Activated CD8-positive, alpha-beta T cell treated with anti-CD3 and anti-CD28 coated beads for 36 hours (primary cell): Measurements from ENCODE around the gene ZNF184. TPM values are rescaled to one million over a fixed set of nuclear protein-coding genes. Genes with fewer than 3 reads are reported as not detected.

Source experiments
- ATAC-seq: fragments of 200-7000 bp; cut with Tn5 transposase; one replicate; pipeline ENCODE4 v1.10.0; 2021; ENCODE audit warnings: mild to moderate bottlenecking, moderate library complexity
- CTCF ChIA-PET: fragments of 350-600 bp; sonication (Branson Sonifier 250); formaldehyde crosslinking; loops from one replicate; lab custom pipeline; 2021; ENCODE audit warnings: antibody characterized with exemption; lab: Charles Lee
- POLR2A ChIA-PET: fragments of 350-600 bp; sonication (Branson Sonifier 250); formaldehyde crosslinking; loops from one replicate; lab custom pipeline; 2021; ENCODE audit warnings: antibody characterized with exemption; lab: Charles Lee
- DNase-seq: peaks from one replicate; pipeline ENCODE4 v3.0.0-alpha.2; 2020
- H3K27ac Mint-ChIP-seq: one replicate; pipeline ENCODE4 v1.8.0; 2021; ENCODE audit warnings: mild to moderate bottlenecking, mixed read lengths
- H3K27me3 Mint-ChIP-seq: one replicate; pipeline ENCODE4 v1.8.0; 2021; ENCODE audit warnings: mixed read lengths
- H3K36me3 Mint-ChIP-seq: one replicate; pipeline ENCODE4 v1.8.0; 2021; ENCODE audit warnings: low read depth, mixed read lengths
- H3K4me1 Mint-ChIP-seq: one replicate; pipeline ENCODE4 v1.8.0; 2021; ENCODE audit warnings: low read depth, mixed read lengths
- H3K4me3 Mint-ChIP-seq: one replicate; pipeline ENCODE4 v1.8.0; 2021; ENCODE audit warnings: mild to moderate bottlenecking, moderate library complexity, mixed read lengths
- H3K9me3 Mint-ChIP-seq: one replicate; pipeline ENCODE4 v1.8.0; 2021; ENCODE audit warnings: mixed read lengths
- CTCF ChIP-seq: fragments of 200-600 bp; IDR thresholded peaks from one replicate; pipeline ENCODE4 v1.8.0; 2022; ENCODE audit warnings: antibody characterized with exemption, mild to moderate bottlenecking
- intact Hi-C: fragments of 100-400 bp; cut with micrococcal nuclease; formaldehyde crosslinking; loops from one replicate; pipeline ENCODE4 v1.10.0; 2022
- total RNA-seq, 2 experiments: library from RNA; stranded (reverse); gene quantifications; one replicate each; pipeline ENCODE4 v1.2.3, GENCODE V29; 2021

ZNF184 gene
- total RNA-seq, 2 experiments from 2014 or later, result 10.4 to 11.5 TPM

GRCh38 chr6:27419363-27419762 lies 53.5 kb downstream of the ZNF184 start:
- no peaks in the 10 kb centered on the region for H3K4me1 Mint-ChIP-seq
- intact Hi-C loops, result no loop called here
- ATAC-seq (no peak), DNase-seq (no peak)
- CTCF ChIA-PET, result no interaction called here
- TF ChIP-seq CTCF, result no peak
- peaks cover 23% of the 10 kb centered on the region for H3K27me3 Mint-ChIP-seq
- POLR2A ChIA-PET, result no interaction called here
- H3K27ac Mint-ChIP-seq, result no peak overlapping the region
- H3K36me3 Mint-ChIP-seq, result no peaks in the 10 kb centered on the region
- no peak overlapping the region for H3K4me3 Mint-ChIP-seq
- no peaks in the 10 kb centered on the region for H3K9me3 Mint-ChIP-seq

- Mint-ChIP-seq H3K27me3 (peaks cover 15% of the 10 kb centered on the region), H3K4me1 (no peaks in the 10 kb centered on the region), H3K36me3 (no peaks in the 10 kb centered on the region), H3K9me3 (no peaks in the 10 kb centered on the region), H3K4me3 (no peak overlapping the region), H3K27ac (no peak overlapping the region)
- POLR2A ChIA-PET, result no interaction called here
- CTCF ChIA-PET, result no interaction called here
- intact Hi-C loops, result no loop called here
- DNase-seq (no peak), ATAC-seq (no peak)
- TF ChIP-seq CTCF, result no peak
Observed at GRCh38 chr6:27415898-27416297, 57.0 kb downstream of the ZNF184 start.

GRCh38 chr6:27414996-27415395 lies 57.9 kb downstream of the ZNF184 start:
- Mint-ChIP-seq H3K9me3 (no peaks in the 10 kb centered on the region), H3K4me3 (no peak overlapping the region), H3K27me3 (peaks cover 12% of the 10 kb centered on the region), H3K36me3 (peaks cover 1% of the 10 kb centered on the region), H3K27ac (no peak overlapping the region), H3K4me1 (no peaks in the 10 kb centered on the region)
- intact Hi-C loops, result no loop called here
- CTCF ChIA-PET, result no interaction called here
- ATAC-seq (no peak), DNase-seq (no peak)
- POLR2A ChIA-PET, result no interaction called here
- TF ChIP-seq CTCF, result no peak

- intact Hi-C loops, result no loop called here
- Mint-ChIP-seq H3K27me3 (peaks cover 7% of the 10 kb centered on the region), H3K9me3 (no peaks in the 10 kb centered on the region), H3K4me3 (no peak overlapping the region), H3K4me1 (no peaks in the 10 kb centered on the region), H3K36me3 (peaks cover 1% of the 10 kb centered on the region), H3K27ac (no peak overlapping the region)
- TF ChIP-seq CTCF, result no peak
- ChIA-PET POLR2A (no interaction called here), CTCF (no interaction called here)
- no peak for DNase-seq
- ATAC-seq, result no peak
Observed at GRCh38 chr6:27414300-27414699, 58.6 kb downstream of the ZNF184 start.

- POLR2A ChIA-PET, result no interaction called here
- Mint-ChIP-seq H3K36me3 (peaks cover 13% of the 10 kb centered on the region), H3K27me3 (peaks cover 1% of the 10 kb centered on the region), H3K9me3 (peaks cover 13% of the 10 kb centered on the region), H3K4me3 (no peak overlapping the region), H3K4me1 (no peaks in the 10 kb centered on the region), H3K27ac (no peak overlapping the region)
- ATAC-seq (no peak), DNase-seq (no peak)
- intact Hi-C loops, result no loop called here
- TF ChIP-seq CTCF, result no peak
- CTCF ChIA-PET, result interaction anchor here (0.6 kb wide), 1 partner anchor 201 kb away, joined by 3 read pairs; no protein-coding TSS in a partner anchor
Observed at GRCh38 chr6:27407153-27407814, 65.6 kb downstream of the ZNF184 start.
